A549 (cell line): Measurements from ENCODE around the gene PIGC. TPM values are rescaled to one million over a fixed set of nuclear protein-coding genes. Genes with fewer than 3 reads are reported as not detected.
A peak's percentile ranks its signal among the peaks of the same experiment; 100 is the strongest.

Source experiments
- ATAC-seq, 2 experiments: fragments of 200-7000 bp in 1 of 2; fragments of >200 bp in 1 of 2; cut with Nextera tagmentation in 1 of 2; cut with Tn5 transposase in 1 of 2; 3 replicates each; pipeline versions ENCODE4 v1.8.0 to v1.9.1; 2018 to 2020; ENCODE audit warnings: mild to moderate bottlenecking in 1 of 2, moderate library complexity in 1 of 2
- CTCF ChIA-PET: fragments of 300-600 bp; sonication (Branson Sonifier 250); formaldehyde crosslinking; extraction: SDS; loops from one replicate; lab custom pipeline; 2021; ENCODE audit warnings: antibody characterized with exemption, inconsistent platforms; lab: Yijun Ruan, JAX
- POLR2A ChIA-PET: fragments of 350-600 bp; formaldehyde crosslinking; extraction: SDS; loops from one replicate; lab custom pipeline; 2021; ENCODE audit warnings: antibody characterized with exemption, inconsistent platforms; lab: Yijun Ruan, JAX
- DNase-seq, 2 experiments: peaks; one replicate each; pipeline versions ENCODE4 v3.0.0 to v3.0.0-alpha.2; 2011 to 2016; ENCODE audit warnings: low read depth in 1 of 2, low spot score in 1 of 2
- FAIRE-seq: peaks from 2 replicates; lab custom pipeline; 2011; peaks lifted over from hg19 to GRCh38; lab: Jason Lieb, UNC
- H3K27ac ChIP-seq, 2 experiments: fragments of >200 bp; sonication (Bioruptor Twin); formaldehyde crosslinking; 3 replicates each; pipeline ENCODE4 v1.5.1; 2016 to 2017
- H3K4me1 ChIP-seq: fragments of >200 bp; sonication (Bioruptor Twin); formaldehyde crosslinking; 3 replicates; pipeline ENCODE4 v1.6.1; 2016
- H3K4me2 ChIP-seq: fragments of >200 bp; sonication (Bioruptor Twin); formaldehyde crosslinking; 3 replicates; pipeline ENCODE4 v1.6.1; 2016
- H3K4me3 ChIP-seq: fragments of >200 bp; sonication (Bioruptor Twin); formaldehyde crosslinking; 3 replicates; pipeline ENCODE4 v1.5.1; 2016
- H3K9me3 ChIP-seq: fragments of >200 bp; sonication (Bioruptor Twin); formaldehyde crosslinking; 3 replicates; pipeline ENCODE4 v1.6.1; 2016
- CEBPB ChIP-seq, 2 experiments: fragments of >200 bp in 1 of 2; sonication (Bioruptor Twin) in 1 of 2; formaldehyde crosslinking in 1 of 2; IDR thresholded peaks; 2 replicates each; pipeline ENCODE4 v1.6.1; 2012 to 2016
- EHF ChIP-seq: fragments of 250-450 bp; sonication (Bioruptor Pico); IDR thresholded peaks from 2 replicates; pipeline ENCODE4 v1.5.0; 2020; ENCODE audit warnings: mild to moderate bottlenecking
- ELK1 ChIP-seq: fragments of 150-350 bp; IDR thresholded peaks from 2 replicates; pipeline ENCODE4 v1.6.1; 2014; ENCODE audit warnings: low read depth, mild to moderate bottlenecking, low read length
- HDAC2 ChIP-seq: fragments of 200-600 bp; sonication (generic); IDR thresholded peaks from 2 replicates; pipeline ENCODE4 v1.6.1; 2016
- HEYL ChIP-seq: fragments of 250-450 bp; sonication (Bioruptor Pico); IDR thresholded peaks from 2 replicates; pipeline ENCODE4 v1.8.0; 2021; ENCODE audit warnings: mild to moderate bottlenecking, moderate library complexity
- HOXB13 ChIP-seq: fragments of 250-450 bp; sonication (Bioruptor Pico); IDR thresholded peaks from 2 replicates; pipeline ENCODE4 v1.5.0; 2020; ENCODE audit warnings: low read depth, mild to moderate bottlenecking, moderate library complexity
- JUN ChIP-seq, 2 experiments: fragments of >200 bp; sonication (Bioruptor Twin); formaldehyde crosslinking; IDR thresholded peaks; 2 replicates in 1 of 2; 3 replicates in 1 of 2; pipeline ENCODE4 v1.6.1; 2016 to 2017
- JUNB ChIP-seq: fragments of >200 bp; sonication (Bioruptor Twin); formaldehyde crosslinking; IDR thresholded peaks from 2 replicates; pipeline ENCODE4 v1.6.1; 2016
- KDM1A ChIP-seq: fragments of 200-600 bp; sonication (generic); IDR thresholded peaks from 2 replicates; pipeline ENCODE4 v1.6.1; 2016; ENCODE audit warnings: low read depth, mild to moderate bottlenecking
- MYC ChIP-seq: IDR thresholded peaks from 2 replicates; pipeline ENCODE4 v1.6.1; 2012; ENCODE audit warnings: mild to moderate bottlenecking, inconsistent platforms, low read length, improper control_type of control experiment, borderline replicate concordance
- NFE2L2 ChIP-seq: fragments of 150-350 bp; conservative IDR thresholded peaks from 2 replicates; pipeline ENCODE4 v1.6.1; 2014; ENCODE audit warnings: low read length
- NPAS2 ChIP-seq: fragments of 250-450 bp; sonication (Bioruptor Pico); IDR thresholded peaks from 2 replicates; pipeline ENCODE4 v1.8.0; 2022; ENCODE audit warnings: mild to moderate bottlenecking, moderate library complexity, borderline replicate concordance
- NR3C1 ChIP-seq: fragments of >200 bp; sonication (Bioruptor Twin); formaldehyde crosslinking; IDR thresholded peaks from 3 replicates; pipeline ENCODE4 v1.6.1; 2017
- RAD21 ChIP-seq, 2 experiments: fragments of >200 bp in 1 of 2; sonication (Bioruptor Twin) in 1 of 2; formaldehyde crosslinking in 1 of 2; IDR thresholded peaks in 1 of 2; conservative IDR thresholded peaks in 1 of 2; 2 replicates in 1 of 2; 3 replicates in 1 of 2; pipeline ENCODE4 v1.6.1; 2012 to 2018; ENCODE audit warnings: inconsistent platforms in 1 of 2
- RCOR1 ChIP-seq: fragments of 150-350 bp; IDR thresholded peaks from 2 replicates; pipeline ENCODE4 v1.6.1; 2014; ENCODE audit warnings: antibody characterized with exemption, low read length, low read depth
- REST ChIP-seq: fragments of 200-600 bp; sonication (generic); IDR thresholded peaks from 2 replicates; pipeline ENCODE4 v1.6.1; 2016; ENCODE audit warnings: antibody characterized with exemption, mild to moderate bottlenecking, moderate library complexity
- RFX5 ChIP-seq: fragments of 450-650 bp; IDR thresholded peaks from 2 replicates; pipeline ENCODE4 v1.7.1; 2014; ENCODE audit warnings: antibody characterized with exemption, mild to moderate bottlenecking, moderate library complexity
- RNF2 ChIP-seq: fragments of 200-600 bp; sonication (generic); IDR thresholded peaks from 2 replicates; pipeline ENCODE4 v1.6.1; 2016; ENCODE audit warnings: low read depth, mild to moderate bottlenecking, antibody characterized with exemption, moderate library complexity, borderline replicate concordance
- SMC3 ChIP-seq: fragments of >200 bp; sonication (Bioruptor Twin); formaldehyde crosslinking; IDR thresholded peaks from 3 replicates; pipeline ENCODE4 v1.6.1; 2018; ENCODE audit warnings: inconsistent platforms
- ZNF302 ChIP-seq: fragments of 250-450 bp; sonication (Bioruptor Pico); IDR thresholded peaks from 2 replicates; pipeline ENCODE4 v1.9.0; 2021; ENCODE audit warnings: inconsistent platforms, mild to moderate bottlenecking, moderate library complexity
- WGBS: methylation state at CpG from one replicate; pipeline ENCODE4 v1.1.6; 2017; ENCODE audit errors: missing lambda C conversion rate; 5-methylcytosine and 5-hydroxymethylcytosine counted together
- polyA plus RNA-seq, 4 experiments: library from polyadenylated mRNA; depleted of rRNA in 3 of 4; stranded (reverse); fragments of >200 nt; fragmentation: RNase III in 1 of 4; extraction: RNeasy Plus Mini Kit Qiagen cat#74134 plus additional on column Dnase treatment in 1 of 4; gene quantifications; 2 replicates in 3 of 4; 3 replicates in 1 of 4; pipeline ENCODE4 v1.2.3, GENCODE V29; 2011 to 2017
- TF ChIP-seq, protein P1 (sequence below): IDR thresholded peaks from 2 replicates; pipeline ENCODE4 v1.6.1; 2012
- TF ChIP-seq, protein P2 (sequence below): fragments of >200 bp; sonication (Bioruptor Twin); formaldehyde crosslinking; IDR thresholded peaks from 3 replicates; pipeline ENCODE4 v1.6.1; 2016
- TF ChIP-seq, protein P3 (sequence below): fragments of >200 bp; sonication (Bioruptor Twin); formaldehyde crosslinking; IDR thresholded peaks from 3 replicates; pipeline ENCODE4 v1.5.1; 2016

The PIGC gene
- polyA plus RNA-seq, 2 of the 4 experiments (the other 2 are of a cell fraction): 30.7 to 50.0 TPM

DNA sequence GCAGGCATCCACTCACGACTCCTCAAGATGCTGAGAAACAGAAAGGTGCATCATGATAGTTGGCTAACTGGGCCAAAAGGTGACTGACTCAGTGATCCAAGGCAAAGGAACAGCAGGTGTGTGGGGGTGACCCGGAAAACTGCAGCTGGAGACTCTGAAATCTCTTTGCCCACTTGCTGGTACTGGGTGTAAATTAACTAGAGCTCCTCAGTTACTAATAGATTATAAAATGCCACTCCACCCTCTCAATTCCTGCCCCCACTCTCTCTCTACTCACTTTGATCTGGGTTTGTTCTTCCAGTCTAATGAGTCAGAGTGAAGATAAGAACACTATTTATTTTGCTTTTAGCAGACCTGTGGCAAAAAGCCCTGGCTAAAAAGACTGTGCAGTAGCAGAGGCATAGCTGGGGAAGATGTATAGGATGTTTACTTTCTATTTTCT lies 7.2 kb upstream of the PIGC start (continued):
- no peak for TF ChIP-seq EHF (CRISPR knock-in tag)

GRCh38 chr1:172450524-172450885 lies 6.6 kb upstream of the PIGC start:
- CTCF ChIA-PET: interaction anchor here (0.5 to 7.1 kb wide), 25 partner anchors 8 to 1282 kb away, joined by 3 to 62 read pairs (median 4); partner anchors contain the start of gene SUCO
- H3K9me3 ChIP-seq: no peaks in the 10 kb centered on the region
- FAIRE-seq: no peak
- no peak for TF ChIP-seq NPAS2 (CRISPR knock-in tag)
- TF ChIP-seq, protein P1, sequence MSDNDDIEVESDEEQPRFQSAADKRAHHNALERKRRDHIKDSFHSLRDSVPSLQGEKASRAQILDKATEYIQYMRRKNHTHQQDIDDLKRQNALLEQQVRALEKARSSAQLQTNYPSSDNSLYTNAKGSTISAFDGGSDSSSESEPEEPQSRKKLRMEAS: 0 out of 2 replicates have a peak, but pooled peaks have one; percentile 1
- TF ChIP-seq, all 56 proteins: peak for 1
- H3K4me2 ChIP-seq: peak overlapping the region; percentile 64
- ATAC-seq (peak; percentile 15 to 16; a peak in 4 of 6 replicates), DNase-seq (peak in 1 of 2 experiments; percentile 12)
- POLR2A ChIA-PET: interaction anchor here (4.2 kb wide), 1 partner anchor 82 kb away, joined by 36 read pairs; the partner anchor contains the start of gene SUCO
- 28% methylated on average over 6 of the region's 7 CpGs for WGBS
- no peak overlapping the region for H3K4me3 ChIP-seq
- peak overlapping the region; percentile 77 to 90 for H3K27ac ChIP-seq
- H3K4me1 ChIP-seq: peaks cover 71% of the 10 kb centered on the region

DNA sequence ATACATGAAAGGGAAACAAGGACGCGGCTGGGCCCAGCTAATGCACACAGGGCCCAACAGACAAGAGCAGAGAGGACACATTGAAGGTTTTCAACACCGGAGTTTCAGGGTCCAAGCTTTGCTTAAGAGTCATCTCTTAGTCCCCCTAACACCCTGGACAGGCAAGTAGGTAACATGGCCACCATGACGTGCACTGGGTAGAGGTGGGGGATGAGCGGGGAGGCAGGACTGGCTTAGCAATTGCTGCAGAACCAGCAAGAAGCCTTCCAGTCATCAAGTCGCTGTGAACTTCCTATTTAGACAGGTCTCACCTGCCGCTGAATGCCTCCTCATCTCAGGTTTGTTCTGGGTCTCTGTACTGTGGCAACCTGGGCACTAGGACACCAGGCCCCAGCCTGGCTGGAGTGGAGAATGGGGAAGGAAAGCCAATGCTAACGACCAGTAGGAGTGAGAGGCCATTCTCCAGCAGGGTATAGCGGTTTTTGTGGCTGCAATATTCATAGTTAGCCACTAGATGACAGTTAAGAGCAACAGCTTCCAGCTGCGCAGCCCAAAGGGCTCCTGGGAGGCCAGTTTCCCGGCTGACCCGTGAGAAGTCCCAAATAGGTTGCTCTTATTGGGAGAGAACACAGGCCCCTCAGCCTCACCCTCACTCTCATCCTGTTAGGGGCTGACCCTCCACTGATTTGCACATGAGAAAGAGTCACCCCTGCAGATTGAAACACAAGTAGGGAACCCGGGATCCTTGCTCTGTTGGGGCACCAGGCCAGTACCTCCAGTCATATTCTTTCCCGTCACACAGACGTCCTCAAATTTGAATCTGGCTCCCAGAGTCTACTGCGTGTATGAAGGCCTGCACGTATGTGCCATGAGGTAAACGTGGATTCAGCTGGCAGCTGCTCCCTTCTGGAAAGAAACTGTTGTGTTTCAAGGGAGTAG lies 6.0 kb upstream of the PIGC start:
- ChIA-PET POLR2A (interaction anchor here (4.2 kb wide), 1 partner anchor 82 kb away, joined by 36 read pairs; the partner anchor contains the start of gene SUCO), CTCF (interaction anchor here (0.5 to 7.1 kb wide), 27 partner anchors 9 to 1283 kb away, joined by 3 to 62 read pairs (median 4); partner anchors contain the start of gene SUCO)
- WGBS: 25% methylated on average over 18 of the region's 18 CpGs
- FAIRE-seq: no peak
- ATAC-seq: peak; percentile 82 to 94
- Histone ChIP-seq H3K4me3 (no peak overlapping the region), H3K4me2 (peak overlapping the region; percentile 64), H3K9me3 (no peaks in the 10 kb centered on the region), H3K4me1 (peaks cover 71% of the 10 kb centered on the region), H3K27ac (peak overlapping the region; percentile 77 to 90)
- peak; percentile 70 to 85 for DNase-seq
- TF ChIP-seq ZNF302 (no peak), HDAC2 (no peak), RAD21 (conservative IDR thresholded peaks at IDR 0.05 in 1 of 2, IDR thresholded peaks at IDR 0.05 in 1 of 2) (peak; percentile 91 to 92), SMC3 (peak; percentile 91), RNF2 (no peak), KDM1A (no peak), RCOR1 (no peak), JUNB (no peak), REST (no peak), NR3C1 (no peak), ELK1 (no peak), HOXB13 (CRISPR knock-in tag) (0 out of 2 replicates have a peak, but pooled peaks have one; percentile 12), CEBPB (IDR thresholded peaks at IDR 0.05) (no peak), MYC (no peak), JUN (IDR thresholded peaks at IDR 0.05) (peak; percentile 0 to 7; a peak in 2 of 5 replicates), RFX5 (no peak), HEYL (no peak), NFE2L2 (no peak)
- TF ChIP-seq, protein P1: 0 out of 2 replicates have a peak, but pooled peaks have one; percentile 23
- TF ChIP-seq, protein P2, sequence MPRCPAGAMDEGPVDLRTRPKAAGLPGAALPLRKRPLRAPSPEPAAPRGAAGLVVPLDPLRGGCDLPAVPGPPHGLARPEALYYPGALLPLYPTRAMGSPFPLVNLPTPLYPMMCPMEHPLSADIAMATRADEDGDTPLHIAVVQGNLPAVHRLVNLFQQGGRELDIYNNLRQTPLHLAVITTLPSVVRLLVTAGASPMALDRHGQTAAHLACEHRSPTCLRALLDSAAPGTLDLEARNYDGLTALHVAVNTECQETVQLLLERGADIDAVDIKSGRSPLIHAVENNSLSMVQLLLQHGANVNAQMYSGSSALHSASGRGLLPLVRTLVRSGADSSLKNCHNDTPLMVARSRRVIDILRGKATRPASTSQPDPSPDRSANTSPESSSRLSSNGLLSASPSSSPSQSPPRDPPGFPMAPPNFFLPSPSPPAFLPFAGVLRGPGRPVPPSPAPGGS: no peak
- TF ChIP-seq, protein P3, sequence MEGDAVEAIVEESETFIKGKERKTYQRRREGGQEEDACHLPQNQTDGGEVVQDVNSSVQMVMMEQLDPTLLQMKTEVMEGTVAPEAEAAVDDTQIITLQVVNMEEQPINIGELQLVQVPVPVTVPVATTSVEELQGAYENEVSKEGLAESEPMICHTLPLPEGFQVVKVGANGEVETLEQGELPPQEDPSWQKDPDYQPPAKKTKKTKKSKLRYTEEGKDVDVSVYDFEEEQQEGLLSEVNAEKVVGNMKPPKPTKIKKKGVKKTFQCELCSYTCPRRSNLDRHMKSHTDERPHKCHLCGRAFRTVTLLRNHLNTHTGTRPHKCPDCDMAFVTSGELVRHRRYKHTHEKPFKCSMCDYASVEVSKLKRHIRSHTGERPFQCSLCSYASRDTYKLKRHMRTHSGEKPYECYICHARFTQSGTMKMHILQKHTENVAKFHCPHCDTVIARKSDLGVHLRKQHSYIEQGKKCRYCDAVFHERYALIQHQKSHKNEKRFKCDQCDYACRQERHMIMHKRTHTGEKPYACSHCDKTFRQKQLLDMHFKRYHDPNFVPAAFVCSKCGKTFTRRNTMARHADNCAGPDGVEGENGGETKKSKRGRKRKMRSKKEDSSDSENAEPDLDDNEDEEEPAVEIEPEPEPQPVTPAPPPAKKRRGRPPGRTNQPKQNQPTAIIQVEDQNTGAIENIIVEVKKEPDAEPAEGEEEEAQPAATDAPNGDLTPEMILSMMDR: peak; percentile 88
